Erythroblast (primary cell): ENCODE data around the gene SVOPL.

Experiments used
- GATA1 ChIP-seq: IDR thresholded peaks from 2 replicates; pipeline ENCODE4 v1.6.1; 2011; ENCODE audit warnings: low read depth, mild to moderate bottlenecking, control low read depth, low read length, moderate library complexity
- POLR2A ChIP-seq: IDR thresholded peaks from 2 replicates; pipeline ENCODE4 v1.6.1; 2011; ENCODE audit warnings: mild to moderate bottlenecking, low read length

GRCh38 chr7:138603549-138604318, 97.4 kb downstream of the SVOPL start:
- TF ChIP-seq POLR2A (no peak), GATA1 (no peak)
